H9 (cell line): ENCODE measurements around the gene TEC. TPM values are rescaled to one million over a fixed set of nuclear protein-coding genes. Genes with fewer than 3 reads are reported as not detected.

Experiments used
- DNase-seq: peaks from one replicate; pipeline ENCODE4 v3.0.0-alpha.2; 2017
- H2AFZ ChIP-seq: one replicate; pipeline ENCODE4 v1.6.1; 2013; ENCODE audit warnings: mild to moderate bottlenecking, low read length, control low read depth, moderate library complexity
- H2AK5ac ChIP-seq: 2 replicates; pipeline ENCODE4 v1.6.1; 2013; ENCODE audit warnings: low read length, control low read depth, mixed read lengths; ENCODE audit not compliant: insufficient read length
- H2BK120ac ChIP-seq: one replicate; pipeline ENCODE4 v1.6.1; 2013; ENCODE audit warnings: low read depth, mild to moderate bottlenecking, low read length, control low read depth, inconsistent platforms; ENCODE audit not compliant: poor library complexity, severe bottlenecking
- H2BK12ac ChIP-seq: 2 replicates; pipeline ENCODE4 v1.6.1; 2013; ENCODE audit warnings: low read length, control low read depth, mixed read lengths, low read depth; ENCODE audit not compliant: insufficient read length
- H2BK15ac ChIP-seq: 2 replicates; pipeline ENCODE4 v1.6.1; 2013; ENCODE audit warnings: low read depth, low read length, control low read depth
- H2BK20ac ChIP-seq: one replicate; pipeline ENCODE4 v1.6.1; 2013; ENCODE audit warnings: low read depth, mild to moderate bottlenecking, low read length, control low read depth, inconsistent platforms; ENCODE audit not compliant: poor library complexity, severe bottlenecking
- H2BK5ac ChIP-seq: 2 replicates; pipeline ENCODE4 v1.6.1; 2013; ENCODE audit warnings: low read length, control low read depth, mixed read lengths; ENCODE audit not compliant: insufficient read length
- H3K14ac ChIP-seq: 2 replicates; pipeline ENCODE4 v1.6.1; 2013; ENCODE audit warnings: low read length, control low read depth; ENCODE audit not compliant: insufficient read depth
- H3K18ac ChIP-seq: 2 replicates; pipeline ENCODE4 v1.6.1; 2013; ENCODE audit warnings: low read depth, mild to moderate bottlenecking, mixed read lengths, low read length, control low read depth; ENCODE audit not compliant: insufficient read length
- H3K23ac ChIP-seq: 2 replicates; pipeline ENCODE4 v1.6.1; 2013; ENCODE audit warnings: low read length, control low read depth, mixed read lengths, low read depth; ENCODE audit not compliant: insufficient read length
- H3K23me2 ChIP-seq: 2 replicates; pipeline ENCODE4 v1.6.1; 2013; ENCODE audit warnings: low read depth, mild to moderate bottlenecking, mixed read lengths, low read length, control low read depth; ENCODE audit not compliant: insufficient read length, poor library complexity, severe bottlenecking
- H3K27ac ChIP-seq: 2 replicates; pipeline ENCODE4 v1.5.1; 2013; ENCODE audit warnings: low read length, control low read depth, mixed read lengths, low read depth; ENCODE audit not compliant: insufficient read length
- H3K27me3 ChIP-seq: 2 replicates; pipeline ENCODE4 v1.6.1; 2013; ENCODE audit warnings: low read length, control low read depth, inconsistent platforms; ENCODE audit not compliant: insufficient read depth
- H3K4ac ChIP-seq: 2 replicates; pipeline ENCODE4 v1.6.1; 2013; ENCODE audit warnings: low read depth, mild to moderate bottlenecking, control low read depth, inconsistent platforms, low read length, moderate library complexity
- H3K4me1 ChIP-seq: 2 replicates; pipeline ENCODE4 v1.6.1; 2013; ENCODE audit warnings: low read length, control low read depth, inconsistent platforms; ENCODE audit not compliant: insufficient read depth
- H3K4me2 ChIP-seq: 2 replicates; pipeline ENCODE4 v1.6.1; 2013; ENCODE audit warnings: low read length, control low read depth, mixed read lengths; ENCODE audit not compliant: insufficient read length, insufficient read depth
- H3K56ac ChIP-seq: 2 replicates; pipeline ENCODE4 v1.6.1; 2013; ENCODE audit warnings: low read depth, mild to moderate bottlenecking, mixed read lengths, low read length, control low read depth; ENCODE audit not compliant: insufficient read length
- H3K79me1 ChIP-seq: 2 replicates; pipeline ENCODE4 v1.6.1; 2013; ENCODE audit warnings: low read depth, mild to moderate bottlenecking, moderate library complexity, low read length, control low read depth, inconsistent platforms; ENCODE audit not compliant: insufficient read depth, poor library complexity, severe bottlenecking
- H3K79me2 ChIP-seq: 2 replicates; pipeline ENCODE4 v1.6.1; 2013; ENCODE audit warnings: low read length, control low read depth, inconsistent platforms; ENCODE audit not compliant: insufficient read depth
- H3K9ac ChIP-seq: 2 replicates; pipeline ENCODE4 v1.6.1; 2013; ENCODE audit warnings: low read length, control low read depth, mixed read lengths; ENCODE audit not compliant: insufficient read length; ENCODE audit errors: extremely low read depth
- H3K9me3 ChIP-seq: one replicate; pipeline ENCODE4 v1.6.1; 2013; ENCODE audit warnings: low read depth, low read length, inconsistent platforms; ENCODE audit not compliant: control insufficient read depth
- H3T11ph ChIP-seq: one replicate; pipeline ENCODE4 v1.6.1; 2013; ENCODE audit warnings: mild to moderate bottlenecking, low read length, control low read depth, inconsistent platforms
- H4K20me1 ChIP-seq: one replicate; pipeline ENCODE4 v1.6.1; 2013; ENCODE audit not compliant: control insufficient read depth, insufficient read length, insufficient read depth
- H4K5ac ChIP-seq: 2 replicates; pipeline ENCODE4 v1.6.1; 2013; ENCODE audit warnings: low read depth, mild to moderate bottlenecking, mixed read lengths, low read length, control low read depth; ENCODE audit not compliant: insufficient read length
- H4K8ac ChIP-seq: replicated peaks from 2 replicates; pipeline ENCODE4 v1.6.1; 2013; ENCODE audit warnings: low read length, control low read depth, mixed read lengths, low read depth; ENCODE audit not compliant: insufficient read length
- H4K91ac ChIP-seq: 2 replicates; pipeline ENCODE4 v1.6.1; 2013; ENCODE audit warnings: low read depth, mild to moderate bottlenecking, moderate library complexity, mixed read lengths, low read length, control low read depth; ENCODE audit not compliant: insufficient read length
- H3K27ac Mint-ChIP-seq, 3 experiments: 2 replicates in 2 of 3; 3 replicates in 1 of 3; pipeline ENCODE4 v1.8.0; 2020 to 2021; ENCODE audit warnings: mixed read lengths in 3 of 3, mild to moderate bottlenecking in 1 of 3, moderate library complexity in 1 of 3
- H3K27me3 Mint-ChIP-seq: 2 replicates; pipeline ENCODE4 v1.8.0; 2021; ENCODE audit warnings: low read depth, mild to moderate bottlenecking, moderate library complexity, mixed read lengths
- H3K36me3 Mint-ChIP-seq, 3 experiments: 2 replicates in 2 of 3; 3 replicates in 1 of 3; pipeline ENCODE4 v1.8.0; 2020 to 2021; ENCODE audit warnings: low read depth in 3 of 3, mixed read lengths in 3 of 3; ENCODE audit not compliant: insufficient read depth in 1 of 3
- H3K4me1 Mint-ChIP-seq, 2 experiments: 2 replicates each; pipeline ENCODE4 v1.8.0; 2020; ENCODE audit warnings: mixed read lengths in 2 of 2
- H3K4me3 Mint-ChIP-seq, 2 experiments: 2 replicates in 1 of 2; 3 replicates in 1 of 2; pipeline ENCODE4 v1.8.0; 2020 to 2021; ENCODE audit warnings: mild to moderate bottlenecking in 2 of 2, mixed read lengths in 2 of 2, moderate library complexity in 1 of 2
- H3K9me3 Mint-ChIP-seq, 2 experiments: 2 replicates in 1 of 2; 3 replicates in 1 of 2; pipeline ENCODE4 v1.8.0; 2020; ENCODE audit warnings: mild to moderate bottlenecking in 2 of 2, mixed read lengths in 2 of 2, moderate library complexity in 1 of 2
- CTCF ChIP-seq: fragments of 200-600 bp; sonication (generic); conservative IDR thresholded peaks from 3 replicates; pipeline ENCODE4 v1.8.0; 2021; ENCODE audit warnings: antibody characterized with exemption, mild to moderate bottlenecking
- total RNA-seq: library from RNA; stranded (reverse); gene quantifications from 2 replicates; pipeline ENCODE4 v1.2.1, GENCODE V29; 2021

The TEC gene
- total RNA-seq, 1 experiment from 2014 or later: 1.8 TPM

GRCh38 chr4:48210966-48211328, 58.7 kb downstream of the TEC start:
- H2BK120ac ChIP-seq: no peak overlapping the region
- H3K27ac Mint-ChIP-seq: no peak overlapping the region
- no peaks in the 10 kb centered on the region for H3K23me2 ChIP-seq
- H2AK5ac ChIP-seq: no peak overlapping the region
- TF ChIP-seq CTCF: no peak
- H3K4me1 ChIP-seq: no peaks in the 10 kb centered on the region
- no peak overlapping the region for H3K56ac ChIP-seq
- H2BK12ac ChIP-seq: no peak overlapping the region
- H4K91ac ChIP-seq: no peak overlapping the region
- no peak overlapping the region for H3K4me3 Mint-ChIP-seq
- no peak overlapping the region for H4K5ac ChIP-seq
- H3K4me1 Mint-ChIP-seq: peaks cover 7 to 10% of the 10 kb centered on the region in 2 experiments
- no peak overlapping the region for H3K23ac ChIP-seq
- no peaks in the 10 kb centered on the region for H3K9me3 ChIP-seq
- no peak overlapping the region for H4K8ac ChIP-seq
- no peaks in the 10 kb centered on the region for H4K20me1 ChIP-seq
- no peak overlapping the region for H3K14ac ChIP-seq
- no peaks in the 10 kb centered on the region for H3K79me1 ChIP-seq
- no peak overlapping the region for H2BK5ac ChIP-seq
- H3K4me2 ChIP-seq: no peak overlapping the region
- H3K79me2 ChIP-seq: no peaks in the 10 kb centered on the region
- H2BK20ac ChIP-seq: no peak overlapping the region
- H3K4ac ChIP-seq: no peak overlapping the region
- no peak overlapping the region for H3T11ph ChIP-seq
- no peak overlapping the region for H2AFZ ChIP-seq
- DNase-seq: no peak
- H3K27me3 ChIP-seq: no peaks in the 10 kb centered on the region
- no peaks in the 10 kb centered on the region for H3K27me3 Mint-ChIP-seq
- H3K36me3 Mint-ChIP-seq: no peaks in the 10 kb centered on the region
- H3K9ac ChIP-seq: no peak overlapping the region
- H3K27ac ChIP-seq: no peak overlapping the region
- no peak overlapping the region for H3K18ac ChIP-seq
- H2BK15ac ChIP-seq: no peak overlapping the region
- no peaks in the 10 kb centered on the region for H3K9me3 Mint-ChIP-seq
